PFSK-1 (cell line): ENCODE data around the gene TECRL.

ENCODE experiments used
- FOXP2 ChIP-seq: optimal IDR thresholded peaks from 2 replicates; pipeline ENCODE3; 2011; ENCODE audit warnings: borderline replicate concordance, control low read depth, inconsistent platforms; ENCODE audit not compliant: insufficient read depth; ENCODE audit errors: extremely low read length, extremely low read depth
- POLR2AphosphoS5 ChIP-seq: IDR thresholded peaks from 2 replicates; pipeline ENCODE4 v1.6.1; 2012; ENCODE audit warnings: low read depth, mild to moderate bottlenecking, control low read depth, low read length, moderate library complexity
- SIN3A ChIP-seq: IDR thresholded peaks from 2 replicates; pipeline ENCODE4 v1.6.1; 2012; ENCODE audit warnings: mild to moderate bottlenecking, low read length, moderate library complexity, borderline replicate concordance; ENCODE audit not compliant: insufficient read depth
- TAF1 ChIP-seq: IDR thresholded peaks from 2 replicates; pipeline ENCODE4 v1.6.1; 2012; ENCODE audit warnings: low read length, control low read depth, borderline replicate concordance; ENCODE audit not compliant: insufficient read depth
- TF ChIP-seq, protein P1 (sequence below), 2 experiments: IDR thresholded peaks; 2 replicates each; pipeline versions ENCODE4 v1.6.1 to v1.8.0; 2011 to 2012; ENCODE audit warnings: low read depth in 2 of 2, low read length in 2 of 2, control low read depth in 1 of 2, inconsistent platforms in 1 of 2, mild to moderate bottlenecking in 1 of 2, moderate library complexity in 1 of 2; ENCODE audit not compliant: insufficient read depth in 1 of 2

TECRL gene

DNA sequence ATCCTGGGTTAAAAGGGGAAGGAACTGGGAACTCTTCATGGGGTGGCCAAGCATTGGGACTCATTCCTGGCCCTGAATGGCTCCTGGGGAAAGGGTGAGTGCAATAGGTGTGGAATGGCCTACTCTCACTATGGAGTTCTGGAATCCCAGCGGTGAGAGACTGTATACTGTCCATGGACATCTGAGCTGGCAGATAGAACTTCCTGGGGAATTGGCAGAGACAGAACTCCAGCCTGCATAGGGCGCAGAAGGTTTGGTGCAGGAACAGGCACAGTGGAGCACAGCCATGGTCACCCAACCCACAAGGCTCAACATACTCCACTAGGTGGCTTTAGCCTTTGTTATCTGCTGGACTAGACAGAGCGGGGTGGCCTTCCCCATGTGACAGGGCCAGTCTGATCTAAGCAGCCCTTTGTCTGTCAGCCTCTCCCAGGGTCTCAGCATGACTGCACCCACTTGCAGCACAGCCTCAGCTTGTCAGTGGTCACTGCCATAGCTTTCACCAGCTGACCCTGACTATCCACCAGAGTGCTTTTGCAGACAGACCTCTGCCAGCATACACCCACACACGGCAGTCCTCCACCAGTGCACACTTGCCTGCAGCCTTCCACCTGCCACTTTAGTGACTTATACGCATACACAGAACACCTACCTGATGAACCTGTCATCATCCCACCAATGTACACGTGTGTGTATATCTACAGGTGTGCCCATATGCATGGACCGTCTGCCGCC, 48.4 kb downstream of the TECRL start:
- TF ChIP-seq FOXP2 (no peak), SIN3A (no peak), POLR2AphosphoS5 (no peak), TAF1 (no peak)
- TF ChIP-seq, protein P1, sequence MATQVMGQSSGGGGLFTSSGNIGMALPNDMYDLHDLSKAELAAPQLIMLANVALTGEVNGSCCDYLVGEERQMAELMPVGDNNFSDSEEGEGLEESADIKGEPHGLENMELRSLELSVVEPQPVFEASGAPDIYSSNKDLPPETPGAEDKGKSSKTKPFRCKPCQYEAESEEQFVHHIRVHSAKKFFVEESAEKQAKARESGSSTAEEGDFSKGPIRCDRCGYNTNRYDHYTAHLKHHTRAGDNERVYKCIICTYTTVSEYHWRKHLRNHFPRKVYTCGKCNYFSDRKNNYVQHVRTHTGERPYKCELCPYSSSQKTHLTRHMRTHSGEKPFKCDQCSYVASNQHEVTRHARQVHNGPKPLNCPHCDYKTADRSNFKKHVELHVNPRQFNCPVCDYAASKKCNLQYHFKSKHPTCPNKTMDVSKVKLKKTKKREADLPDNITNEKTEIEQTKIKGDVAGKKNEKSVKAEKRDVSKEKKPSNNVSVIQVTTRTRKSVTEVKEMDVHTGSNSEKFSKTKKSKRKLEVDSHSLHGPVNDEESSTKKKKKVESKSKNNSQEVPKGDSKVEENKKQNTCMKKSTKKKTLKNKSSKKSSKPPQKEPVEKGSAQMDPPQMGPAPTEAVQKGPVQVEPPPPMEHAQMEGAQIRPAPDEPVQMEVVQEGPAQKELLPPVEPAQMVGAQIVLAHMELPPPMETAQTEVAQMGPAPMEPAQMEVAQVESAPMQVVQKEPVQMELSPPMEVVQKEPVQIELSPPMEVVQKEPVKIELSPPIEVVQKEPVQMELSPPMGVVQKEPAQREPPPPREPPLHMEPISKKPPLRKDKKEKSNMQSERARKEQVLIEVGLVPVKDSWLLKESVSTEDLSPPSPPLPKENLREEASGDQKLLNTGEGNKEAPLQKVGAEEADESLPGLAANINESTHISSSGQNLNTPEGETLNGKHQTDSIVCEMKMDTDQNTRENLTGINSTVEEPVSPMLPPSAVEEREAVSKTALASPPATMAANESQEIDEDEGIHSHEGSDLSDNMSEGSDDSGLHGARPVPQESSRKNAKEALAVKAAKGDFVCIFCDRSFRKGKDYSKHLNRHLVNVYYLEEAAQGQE (IDR thresholded peaks at IDR 0.05; ENCODE audit: insufficient read depth in 1 of 2, low read depth in 2 of 2, low read length in 2 of 2): no peak

DNA sequence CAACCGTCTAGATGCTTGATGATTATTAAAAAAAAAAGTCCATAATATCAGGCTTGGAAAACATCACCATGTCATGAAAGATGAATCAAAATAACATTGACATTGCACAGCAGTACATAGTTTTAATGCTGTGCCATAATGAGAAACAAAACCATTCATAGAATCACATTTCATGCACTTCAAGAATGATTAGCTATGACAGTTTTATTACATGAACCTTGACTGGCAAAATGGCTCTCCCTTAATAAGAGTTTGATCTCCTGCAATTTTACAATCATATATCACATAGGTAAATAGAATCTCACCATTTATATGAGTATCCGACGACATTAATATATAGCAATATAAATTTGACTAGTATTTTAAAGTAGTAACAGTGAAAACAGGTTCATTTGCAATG, 49.8 kb downstream of the TECRL start:
- TF ChIP-seq FOXP2: no peak
- TF ChIP-seq TAF1: no peak
- TF ChIP-seq, protein P1 (IDR thresholded peaks at IDR 0.05; ENCODE audit: insufficient read depth in 1 of 2, low read depth in 2 of 2, low read length in 2 of 2): no peak
- TF ChIP-seq POLR2AphosphoS5: no peak
- TF ChIP-seq SIN3A: no peak

DNA sequence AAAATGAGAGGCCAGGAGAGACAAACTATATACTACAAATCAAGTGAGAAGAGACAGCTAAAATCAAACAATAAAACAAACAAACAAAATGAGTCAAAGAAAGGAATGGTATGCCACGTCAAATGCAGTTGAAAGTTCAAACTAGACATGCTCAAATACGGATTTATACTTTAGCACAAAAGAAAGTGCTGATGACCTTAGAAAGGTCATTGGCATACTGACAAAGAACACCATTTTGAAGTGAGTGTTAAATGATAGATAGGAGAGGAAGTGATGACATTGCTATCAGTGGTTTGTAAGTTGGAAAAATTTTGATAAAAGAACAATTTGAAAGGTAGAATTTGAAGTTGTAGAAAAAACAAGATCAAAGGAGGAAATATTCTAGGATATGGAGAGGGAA, 55.3 kb downstream of the TECRL start:
- TF ChIP-seq POLR2AphosphoS5 (no peak), FOXP2 (no peak), TAF1 (no peak)
- TF ChIP-seq, protein P1 (IDR thresholded peaks at IDR 0.05; ENCODE audit: insufficient read depth in 1 of 2, low read depth in 2 of 2, low read length in 2 of 2): no peak

DNA sequence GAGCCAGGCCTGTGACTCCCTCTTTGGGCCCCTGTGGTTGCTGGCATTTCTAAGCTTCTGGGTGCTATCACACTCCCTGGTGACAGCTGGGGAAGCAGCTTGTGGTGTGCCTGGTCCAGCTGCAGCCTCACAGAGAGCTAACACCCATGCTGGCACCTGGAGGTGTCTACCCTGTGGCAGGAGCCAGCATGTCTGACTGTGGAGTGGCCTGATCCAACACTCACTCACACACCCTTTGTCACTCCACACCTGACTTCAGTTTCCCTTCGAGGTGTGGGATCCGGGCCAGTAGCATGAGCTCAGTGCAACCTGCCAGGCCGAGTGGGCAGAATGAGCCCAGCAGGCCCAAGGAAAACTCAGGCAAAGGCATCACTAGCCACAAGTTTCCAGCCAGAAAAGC, 67.5 kb downstream of the TECRL start:
- no peak for TF ChIP-seq POLR2AphosphoS5
- TF ChIP-seq SIN3A: no peak
- TF ChIP-seq FOXP2: no peak
- TF ChIP-seq TAF1: no peak
- TF ChIP-seq, protein P1 (IDR thresholded peaks at IDR 0.05; ENCODE audit: insufficient read depth in 1 of 2, low read depth in 2 of 2, low read length in 2 of 2): no peak
